ENCODE measurements around the gene KCNQ5.

KCNQ5 gene

DNA sequence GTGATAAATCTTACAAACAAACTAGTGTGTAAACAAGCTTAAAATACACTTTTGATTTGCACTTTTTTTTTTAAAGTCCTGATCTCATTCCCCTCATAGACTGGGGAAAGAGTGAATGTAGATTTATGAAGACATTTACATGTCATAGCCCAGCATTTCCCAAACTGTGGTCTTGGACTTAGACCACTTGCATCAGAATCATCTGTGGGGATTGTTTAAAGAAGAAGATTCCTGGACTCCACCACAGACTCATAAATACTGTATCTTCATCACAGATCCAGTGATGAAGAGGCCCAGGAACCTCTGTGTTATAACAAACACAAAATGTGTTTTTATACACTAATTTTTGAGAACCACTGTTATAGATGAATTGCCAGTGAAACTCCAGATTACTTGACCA lies 99.5 kb downstream of the KCNQ5 start:
- Histone ChIP-seq H3K4me3 (ENCODE audit: low read depth, low read length, poor library complexity, severe bottlenecking) (no peak overlapping the region), H4K20me1 (ENCODE audit: insufficient read depth, low read length) (no peaks in the 10 kb centered on the region), H3K4me2 (ENCODE audit: low read length) (no peak overlapping the region), H3F3A (ENCODE audit: insufficient read depth, low read length) (no peaks in the 10 kb centered on the region), H3K9me3 (ENCODE audit: low read length) (no peaks in the 10 kb centered on the region), H3K27ac (ENCODE audit: low read depth, low read length, poor library complexity, severe bottlenecking) (no peak overlapping the region), H3K27me3 (ENCODE audit: insufficient read depth, low read length) (no peaks in the 10 kb centered on the region), H3K4me1 (ENCODE audit: insufficient read depth, low read length, severe bottlenecking) (peaks cover 27% of the 10 kb centered on the region), H3K9me2 (ENCODE audit: low read depth, low read length) (no peaks in the 10 kb centered on the region), H3K9ac (ENCODE audit: low read length) (no peak overlapping the region), H3K79me2 (ENCODE audit: insufficient read depth, low read length) (peaks cover 20% of the 10 kb centered on the region), H3K36me3 (ENCODE audit: insufficient read depth, low read length) (peaks cover 8% of the 10 kb centered on the region; the same call in 1 of the 2 replicates), H2AFZ (ENCODE audit: low read length) (no peak overlapping the region)
- no peak for TF ChIP-seq EZH2 (IDR thresholded peaks at IDR 0.05; ENCODE audit: borderline replicate concordance, low read length)
- TF ChIP-seq, protein P1, sequence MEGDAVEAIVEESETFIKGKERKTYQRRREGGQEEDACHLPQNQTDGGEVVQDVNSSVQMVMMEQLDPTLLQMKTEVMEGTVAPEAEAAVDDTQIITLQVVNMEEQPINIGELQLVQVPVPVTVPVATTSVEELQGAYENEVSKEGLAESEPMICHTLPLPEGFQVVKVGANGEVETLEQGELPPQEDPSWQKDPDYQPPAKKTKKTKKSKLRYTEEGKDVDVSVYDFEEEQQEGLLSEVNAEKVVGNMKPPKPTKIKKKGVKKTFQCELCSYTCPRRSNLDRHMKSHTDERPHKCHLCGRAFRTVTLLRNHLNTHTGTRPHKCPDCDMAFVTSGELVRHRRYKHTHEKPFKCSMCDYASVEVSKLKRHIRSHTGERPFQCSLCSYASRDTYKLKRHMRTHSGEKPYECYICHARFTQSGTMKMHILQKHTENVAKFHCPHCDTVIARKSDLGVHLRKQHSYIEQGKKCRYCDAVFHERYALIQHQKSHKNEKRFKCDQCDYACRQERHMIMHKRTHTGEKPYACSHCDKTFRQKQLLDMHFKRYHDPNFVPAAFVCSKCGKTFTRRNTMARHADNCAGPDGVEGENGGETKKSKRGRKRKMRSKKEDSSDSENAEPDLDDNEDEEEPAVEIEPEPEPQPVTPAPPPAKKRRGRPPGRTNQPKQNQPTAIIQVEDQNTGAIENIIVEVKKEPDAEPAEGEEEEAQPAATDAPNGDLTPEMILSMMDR (IDR thresholded peaks at IDR 0.05; ENCODE audit: low read length): no peak

DNA sequence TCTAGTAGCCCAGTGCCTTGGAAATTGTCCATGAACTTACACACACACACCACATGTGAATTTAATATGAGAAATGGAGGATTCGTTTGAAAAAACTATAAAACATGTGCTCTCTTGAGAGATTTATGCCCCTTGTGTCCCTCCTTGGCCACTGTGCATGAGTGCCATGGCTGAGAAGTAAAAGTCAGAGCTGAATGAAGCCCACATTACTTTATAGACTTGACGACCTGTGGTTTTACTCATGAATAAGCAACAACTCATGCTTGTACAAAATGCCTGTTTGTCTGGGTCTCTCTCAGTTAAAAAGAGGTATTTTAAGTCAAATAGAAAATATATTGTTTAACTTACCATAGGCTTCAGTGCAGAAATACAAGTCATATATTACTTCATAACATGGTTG lies 102.7 kb downstream of the KCNQ5 start:
- Histone ChIP-seq H3F3A (ENCODE audit: insufficient read depth, low read length) (no peaks in the 10 kb centered on the region), H3K4me1 (ENCODE audit: insufficient read depth, low read length, severe bottlenecking) (peaks cover 27% of the 10 kb centered on the region), H3K27ac (ENCODE audit: low read depth, low read length, poor library complexity, severe bottlenecking) (peak overlapping the region; percentile 30), H3K4me2 (ENCODE audit: low read length) (peak overlapping the region; percentile 46), H3K9me3 (ENCODE audit: low read length) (peaks cover 4% of the 10 kb centered on the region; the same call in 1 of the 2 replicates), H3K36me3 (ENCODE audit: insufficient read depth, low read length) (peaks cover 19% of the 10 kb centered on the region), H3K4me3 (ENCODE audit: low read depth, low read length, poor library complexity, severe bottlenecking) (no peak overlapping the region), H3K9me2 (ENCODE audit: low read depth, low read length) (no peaks in the 10 kb centered on the region), H3K27me3 (ENCODE audit: insufficient read depth, low read length) (no peaks in the 10 kb centered on the region), H4K20me1 (ENCODE audit: insufficient read depth, low read length) (no peaks in the 10 kb centered on the region), H2AFZ (ENCODE audit: low read length) (no peak overlapping the region), H3K79me2 (ENCODE audit: insufficient read depth, low read length) (peaks cover 23% of the 10 kb centered on the region), H3K9ac (ENCODE audit: low read length) (peak overlapping the region; percentile 19; the same call in 1 of the 2 replicates)
- no peak for TF ChIP-seq EZH2 (IDR thresholded peaks at IDR 0.05; ENCODE audit: borderline replicate concordance, low read length)
- TF ChIP-seq, protein P1 (IDR thresholded peaks at IDR 0.05; ENCODE audit: low read length): no peak

- Histone ChIP-seq H2AFZ (ENCODE audit: low read length) (no peak overlapping the region), H3K4me3 (ENCODE audit: low read depth, low read length, poor library complexity, severe bottlenecking) (no peak overlapping the region), H3K4me1 (ENCODE audit: insufficient read depth, low read length, severe bottlenecking) (peaks cover 32% of the 10 kb centered on the region), H3K27ac (ENCODE audit: low read depth, low read length, poor library complexity, severe bottlenecking) (no peak overlapping the region), H3K36me3 (ENCODE audit: insufficient read depth, low read length) (peaks cover 22% of the 10 kb centered on the region), H3K9me2 (ENCODE audit: low read depth, low read length) (no peaks in the 10 kb centered on the region), H3K27me3 (ENCODE audit: insufficient read depth, low read length) (no peaks in the 10 kb centered on the region), H3K9ac (ENCODE audit: low read length) (no peak overlapping the region), H4K20me1 (ENCODE audit: insufficient read depth, low read length) (no peaks in the 10 kb centered on the region), H3K79me2 (ENCODE audit: insufficient read depth, low read length) (peaks cover 32% of the 10 kb centered on the region), H3F3A (ENCODE audit: insufficient read depth, low read length) (no peaks in the 10 kb centered on the region), H3K4me2 (ENCODE audit: low read length) (no peak overlapping the region), H3K9me3 (ENCODE audit: low read length) (peaks cover 4% of the 10 kb centered on the region; the same call in 1 of the 2 replicates)
- TF ChIP-seq, protein P1 (IDR thresholded peaks at IDR 0.05; ENCODE audit: low read length): no peak
- no peak for TF ChIP-seq EZH2 (IDR thresholded peaks at IDR 0.05; ENCODE audit: borderline replicate concordance, low read length)
These were observed 107.0 kb downstream of the KCNQ5 start for GRCh38 chr6:72728706-72729343.
